PC-3 (cell line): ENCODE data around the gene ASCC3. TPM values are rescaled to one million over a fixed set of nuclear protein-coding genes. Genes with fewer than 3 reads are reported as not detected.

Source experiments
- ATAC-seq: fragments of 200-7000 bp; cut with Tn5 transposase; 2 replicates; pipeline ENCODE4 v1.9.1; 2020; ENCODE audit warnings: mild to moderate bottlenecking, moderate library complexity
- BruUV-seq: library from RNA; stranded (reverse); fragments of 400-500 nt; replicated peaks from 2 replicates; lab custom pipeline; 2021; lab: Mats Ljungman, UMichigan
- CTCF ChIA-PET: fragments of 300-600 bp; sonication (Branson Sonifier 250); formaldehyde crosslinking; loops from one replicate; lab custom pipeline; 2022; ENCODE audit warnings: antibody characterized with exemption; lab: Charles Lee
- POLR2A ChIA-PET: fragments of 300-600 bp; sonication (Branson Sonifier 250); formaldehyde crosslinking; loops from one replicate; lab custom pipeline; 2022; ENCODE audit warnings: antibody characterized with exemption; ENCODE audit not compliant: unreplicated experiment; lab: Charles Lee
- DNase-seq: peaks from one replicate; pipeline ENCODE4 v3.0.0-alpha.2; 2015
- H2AFZ ChIP-seq: fragments of 300-600 bp; sonication (generic); 2 replicates; pipeline ENCODE4 v1.6.0; 2016; ENCODE audit warnings: antibody characterized with exemption, low read length
- H3F3A ChIP-seq: fragments of 300-600 bp; sonication (generic); one replicate; pipeline ENCODE4 v1.6.0; 2017; ENCODE audit warnings: antibody characterized with exemption, low read length, control low read depth, mild to moderate bottlenecking; ENCODE audit not compliant: unreplicated experiment
- H3K27ac ChIP-seq: fragments of 300-600 bp; sonication (generic); 2 replicates; pipeline ENCODE4 v1.5.1; 2016; ENCODE audit warnings: mild to moderate bottlenecking, low read length
- H3K27me3 ChIP-seq: fragments of 300-600 bp; sonication (generic); 2 replicates; pipeline ENCODE4 v1.6.1; 2016; ENCODE audit warnings: low read length, mixed read lengths
- H3K36me3 ChIP-seq: fragments of 300-600 bp; sonication (generic); 2 replicates; pipeline ENCODE4 v1.6.1; 2016; ENCODE audit warnings: low read depth, mixed run types, low read length, mixed read lengths
- H3K4me1 ChIP-seq: fragments of 300-600 bp; sonication (generic); 2 replicates; pipeline ENCODE4 v1.5.1; 2016; ENCODE audit warnings: low read length; ENCODE audit not compliant: insufficient read depth
- H3K4me2 ChIP-seq: fragments of 300-600 bp; sonication (generic); 2 replicates; pipeline ENCODE4 v1.6.0; 2016; ENCODE audit warnings: low read length
- H3K4me3 ChIP-seq: fragments of 300-600 bp; sonication (generic); 2 replicates; pipeline ENCODE4 v1.5.1; 2016; ENCODE audit warnings: mild to moderate bottlenecking, low read length, mixed read lengths
- H3K79me2 ChIP-seq: fragments of 300-600 bp; sonication (generic); 2 replicates; pipeline ENCODE4 v1.6.1; 2017; ENCODE audit warnings: low read length, mixed read lengths
- H3K9ac ChIP-seq: fragments of 300-600 bp; sonication (generic); 2 replicates; pipeline ENCODE4 v1.6.0; 2016; ENCODE audit warnings: mild to moderate bottlenecking, low read length
- H3K9me2 ChIP-seq: fragments of 300-600 bp; sonication (generic); replicated peaks from 2 replicates; pipeline ENCODE4 v1.6.1; 2016; ENCODE audit warnings: mixed run types, low read length, mixed read lengths
- H3K9me3 ChIP-seq: fragments of 300-600 bp; sonication (generic); 2 replicates; pipeline ENCODE4 v1.6.1; 2016; ENCODE audit warnings: low read length, mixed read lengths
- H4K20me1 ChIP-seq: fragments of 300-600 bp; sonication (generic); 2 replicates; pipeline ENCODE4 v1.6.1; 2016; ENCODE audit warnings: low read length, mixed read lengths
- CTCF ChIP-seq: fragments of 300-600 bp; sonication (generic); conservative IDR thresholded peaks from 2 replicates; pipeline ENCODE4 v1.5.1; 2017; ENCODE audit warnings: antibody characterized with exemption, low read depth, mild to moderate bottlenecking, low read length
- EZH2 ChIP-seq: fragments of 300-600 bp; sonication (generic); IDR thresholded peaks from one replicate; pipeline ENCODE4 v1.6.1; 2017; ENCODE audit warnings: antibody characterized with exemption, mild to moderate bottlenecking, low read length; ENCODE audit not compliant: unreplicated experiment
- EZH2phosphoT487 ChIP-seq: fragments of 300-600 bp; sonication (generic); IDR thresholded peaks from 2 replicates; pipeline ENCODE4 v1.6.1; 2018; ENCODE audit warnings: mild to moderate bottlenecking, antibody characterized with exemption, low read length, borderline replicate concordance
- intact Hi-C: fragments of 100-400 bp; cut with micrococcal nuclease; formaldehyde crosslinking; loops from 2 replicates; pipeline ENCODE4 v1.9.0; 2023
- total RNA-seq: library from RNA; depleted of rRNA; stranded (reverse); fragments of >200 nt; gene quantifications from 2 replicates; pipeline ENCODE4 v1.2.3, GENCODE V29; 2014

Gene ASCC3
- total RNA-seq, 1 experiment from 2014 or later = 27.7 TPM

- no TSS peak for BruUV-seq
- H3K4me3 ChIP-seq = no peak overlapping the region
- no peak overlapping the region for H3K9ac ChIP-seq
- intact Hi-C loops = no loop called here
- no peak for ATAC-seq
- no peaks in the 10 kb centered on the region for H3K36me3 ChIP-seq
- DNase-seq = no peak
- POLR2A ChIA-PET = no interaction called here
- H4K20me1 ChIP-seq = no peaks in the 10 kb centered on the region
- no peaks in the 10 kb centered on the region for H3K4me1 ChIP-seq
- TF ChIP-seq EZH2 (no peak), EZH2phosphoT487 (no peak), CTCF (no peak)
- no peak overlapping the region for H2AFZ ChIP-seq
- no peaks in the 10 kb centered on the region for H3K27me3 ChIP-seq
- no peaks in the 10 kb centered on the region for H3K9me3 ChIP-seq
- H3K9me2 ChIP-seq = no peaks in the 10 kb centered on the region
- no peak overlapping the region for H3K4me2 ChIP-seq
- no peaks in the 10 kb centered on the region for H3K79me2 ChIP-seq
- CTCF ChIA-PET = no interaction called here
- no peaks in the 10 kb centered on the region for H3F3A ChIP-seq
- no peak overlapping the region for H3K27ac ChIP-seq
Measured at GRCh38 chr6:100671740-100672139, 209.4 kb downstream of the ASCC3 start.

GRCh38 chr6:100670056-100670455 lies 211.1 kb downstream of the ASCC3 start:
- Histone ChIP-seq H3K9me2 (no peaks in the 10 kb centered on the region), H3F3A (no peaks in the 10 kb centered on the region), H2AFZ (no peak overlapping the region), H3K4me2 (no peak overlapping the region), H3K9ac (no peak overlapping the region), H3K27me3 (no peaks in the 10 kb centered on the region), H3K36me3 (no peaks in the 10 kb centered on the region), H3K27ac (no peak overlapping the region), H4K20me1 (no peaks in the 10 kb centered on the region), H3K4me1 (no peaks in the 10 kb centered on the region), H3K4me3 (no peak overlapping the region), H3K9me3 (no peaks in the 10 kb centered on the region), H3K79me2 (no peaks in the 10 kb centered on the region)
- DNase-seq (no peak), ATAC-seq (no peak)
- no peak for TF ChIP-seq EZH2phosphoT487
- TF ChIP-seq EZH2 = no peak
- TF ChIP-seq CTCF = no peak
- CTCF ChIA-PET = no interaction called here
- POLR2A ChIA-PET = no interaction called here
- intact Hi-C loops = no loop called here
- BruUV-seq = no TSS peak

- Histone ChIP-seq H2AFZ (no peak overlapping the region), H3K9me3 (no peaks in the 10 kb centered on the region), H3K27ac (no peak overlapping the region), H3K9ac (no peak overlapping the region), H3K4me1 (peaks cover 13% of the 10 kb centered on the region), H3K36me3 (no peaks in the 10 kb centered on the region; the same call in 1 of the 2 replicates), H3K4me2 (no peak overlapping the region), H3K27me3 (no peaks in the 10 kb centered on the region), H3K9me2 (no peaks in the 10 kb centered on the region), H3K4me3 (no peak overlapping the region), H3F3A (no peaks in the 10 kb centered on the region), H4K20me1 (no peaks in the 10 kb centered on the region), H3K79me2 (no peaks in the 10 kb centered on the region)
- no TSS peak for BruUV-seq
- intact Hi-C loops = no loop called here
- CTCF ChIA-PET = no interaction called here
- TF ChIP-seq EZH2phosphoT487 (no peak), EZH2 (no peak), CTCF (no peak)
- DNase-seq = no peak
- POLR2A ChIA-PET = no interaction called here
- ATAC-seq = no peak
Measured at GRCh38 chr6:100665041-100665380, 216.1 kb downstream of the ASCC3 start.
